Mesenchymal stem cell (in vitro differentiated cells and primary cell): ENCODE data around the gene ACSF2.
"Not testable (repeated sequence)": the region's sequence is repeated elsewhere in the genome, so short reads cannot be mapped to it uniquely, and the experiment has no call there.

ENCODE experiments used
- DNase-seq: peaks from one replicate; pipeline ENCODE4 v3.0.0-alpha.2; 2013
- H2AFZ ChIP-seq: one replicate; pipeline ENCODE4 v1.6.1; 2013; ENCODE audit warnings: low read depth, mild to moderate bottlenecking, control low read depth, inconsistent platforms, low read length, moderate library complexity
- H2AK5ac ChIP-seq: 2 replicates; pipeline ENCODE4 v1.6.1; 2013; ENCODE audit warnings: low read length, moderate library complexity, mild to moderate bottlenecking, inconsistent platforms; ENCODE audit not compliant: severe bottlenecking
- H2BK120ac ChIP-seq: one replicate; pipeline ENCODE4 v1.6.1; 2013; ENCODE audit warnings: low read depth, mild to moderate bottlenecking, inconsistent platforms, low read length, moderate library complexity
- H2BK12ac ChIP-seq, 2 experiments: one replicate each; pipeline ENCODE4 v1.6.1; 2013; ENCODE audit warnings: inconsistent platforms in 2 of 2, low read length in 2 of 2, mild to moderate bottlenecking in 2 of 2, moderate library complexity in 2 of 2, control low read depth in 1 of 2
- H2BK15ac ChIP-seq: one replicate; pipeline ENCODE4 v1.6.1; 2013; ENCODE audit warnings: mild to moderate bottlenecking, low read depth, inconsistent platforms; ENCODE audit not compliant: poor library complexity, severe bottlenecking
- H2BK5ac ChIP-seq: 2 replicates; pipeline ENCODE4 v1.6.1; 2013; ENCODE audit warnings: low read depth, mild to moderate bottlenecking, low read length, control low read depth, inconsistent platforms; ENCODE audit not compliant: poor library complexity, severe bottlenecking
- H3K14ac ChIP-seq, 2 experiments: one replicate each; pipeline ENCODE4 v1.6.1; 2013; ENCODE audit warnings: inconsistent platforms in 2 of 2, low read length in 2 of 2, control low read depth in 1 of 2, mild to moderate bottlenecking in 1 of 2, moderate library complexity in 1 of 2
- H3K18ac ChIP-seq, 2 experiments: one replicate each; pipeline ENCODE4 v1.6.1; 2013; ENCODE audit warnings: inconsistent platforms in 2 of 2, low read length in 2 of 2, control low read depth in 1 of 2, low read depth in 1 of 2, mild to moderate bottlenecking in 1 of 2
- H3K23ac ChIP-seq, 2 experiments: one replicate each; pipeline ENCODE4 v1.6.1; 2013; ENCODE audit warnings: inconsistent platforms in 2 of 2, low read length in 2 of 2, mild to moderate bottlenecking in 2 of 2, moderate library complexity in 2 of 2, control low read depth in 1 of 2
- H3K27ac ChIP-seq: 2 replicates; pipeline ENCODE4 v1.5.1; 2013; ENCODE audit warnings: mild to moderate bottlenecking, moderate library complexity, low read length, control low read depth, inconsistent platforms; ENCODE audit not compliant: poor library complexity, severe bottlenecking
- H3K27me3 ChIP-seq, 2 experiments: 2 replicates each; pipeline versions ENCODE4 v1.6.1 to v1.7.0; 2013; ENCODE audit warnings: low read length in 2 of 2, mild to moderate bottlenecking in 2 of 2, moderate library complexity in 2 of 2, control low read depth in 1 of 2, inconsistent platforms in 1 of 2; ENCODE audit not compliant: control insufficient read depth in 1 of 2, insufficient read depth in 1 of 2
- H3K36me3 ChIP-seq, 2 experiments: 2 replicates each; pipeline versions ENCODE4 v1.6.1 to v1.7.0; 2013; ENCODE audit warnings: low read length in 2 of 2, control low read depth in 1 of 2, inconsistent platforms in 1 of 2, low read depth in 1 of 2, mild to moderate bottlenecking in 1 of 2; ENCODE audit not compliant: insufficient read depth in 2 of 2, control insufficient read depth in 1 of 2
- H3K4ac ChIP-seq, 2 experiments: one replicate each; pipeline ENCODE4 v1.6.1; 2013; ENCODE audit warnings: inconsistent platforms in 2 of 2, low read length in 2 of 2, mild to moderate bottlenecking in 2 of 2, moderate library complexity in 2 of 2, control low read depth in 1 of 2, low read depth in 1 of 2
- H3K4me1 ChIP-seq: 2 replicates; pipeline ENCODE4 v1.6.1; 2013; ENCODE audit warnings: low read depth, low read length, control low read depth; ENCODE audit not compliant: control insufficient read depth, insufficient read depth
- H3K4me2 ChIP-seq: 2 replicates; pipeline ENCODE4 v1.6.1; 2013; ENCODE audit warnings: low read length, mild to moderate bottlenecking, inconsistent platforms; ENCODE audit not compliant: poor library complexity, severe bottlenecking
- H3K4me3 ChIP-seq, 2 experiments: 2 replicates each; pipeline versions ENCODE4 v1.5.1 to v1.7.0; 2013; ENCODE audit warnings: low read length in 2 of 2, mild to moderate bottlenecking in 2 of 2, control low read depth in 1 of 2, low read depth in 1 of 2; ENCODE audit not compliant: insufficient read depth in 1 of 2
- H3K79me1 ChIP-seq: replicated peaks from 2 replicates; pipeline ENCODE4 v1.6.1; 2013; ENCODE audit warnings: mild to moderate bottlenecking, control low read depth, low read length, inconsistent platforms; ENCODE audit not compliant: poor library complexity, severe bottlenecking
- H3K9ac ChIP-seq: 2 replicates; pipeline ENCODE4 v1.7.0; 2013; ENCODE audit warnings: mild to moderate bottlenecking, low read length, moderate library complexity
- H3K9me3 ChIP-seq: 2 replicates; pipeline ENCODE4 v1.7.0; 2013; ENCODE audit warnings: mild to moderate bottlenecking, low read length; ENCODE audit not compliant: control insufficient read depth
- H4K8ac ChIP-seq: one replicate; pipeline ENCODE4 v1.6.1; 2013; ENCODE audit warnings: inconsistent platforms, mild to moderate bottlenecking, low read length, moderate library complexity
- H4K91ac ChIP-seq: one replicate; pipeline ENCODE4 v1.6.1; 2013; ENCODE audit warnings: mild to moderate bottlenecking, low read length, inconsistent platforms
- WGBS: methylation state at CpG from one replicate; pipeline ENCODE4 v1.1.7; 2013; ENCODE audit warnings: mixed read lengths; 5-methylcytosine and 5-hydroxymethylcytosine counted together

ACSF2 gene

DNA sequence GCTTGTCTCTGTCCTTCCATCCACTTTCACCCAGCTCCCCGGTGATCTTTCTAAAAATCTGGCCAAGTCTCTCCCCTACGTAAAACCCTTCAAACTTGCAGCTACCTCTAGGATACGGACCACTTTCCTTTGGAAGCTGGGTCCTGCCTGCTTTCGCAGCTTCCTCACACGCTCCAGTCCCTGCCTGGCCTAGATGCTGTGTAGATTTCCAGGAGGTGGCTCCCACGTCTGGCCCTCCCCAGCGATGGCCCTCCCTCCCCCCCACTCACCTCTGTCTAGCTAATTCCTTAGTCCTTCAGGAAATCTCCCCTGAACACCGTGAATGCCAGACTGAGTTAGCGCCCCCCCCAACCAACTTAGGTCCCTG lies 28.1 kb upstream of the ACSF2 start:
- DNase-seq = no peak
- no peak overlapping the region for H4K91ac ChIP-seq
- H2BK15ac ChIP-seq = no peak overlapping the region
- peaks cover 11% of the 10 kb centered on the region for H3K79me1 ChIP-seq
- peaks cover 8% of the 10 kb centered on the region for H3K4me1 ChIP-seq
- H3K4me2 ChIP-seq = no peak overlapping the region
- H3K23ac ChIP-seq = no peak overlapping the region
- WGBS = 54% methylated on average over 9 of the region's 9 CpGs
- H3K9ac ChIP-seq = peak overlapping the region; percentile 100
- H4K8ac ChIP-seq = peak overlapping the region; percentile 98
- H3K36me3 ChIP-seq = peaks cover 19 to 22% of the 10 kb centered on the region in 2 experiments
- H2AFZ ChIP-seq = no peak overlapping the region
- H2BK5ac ChIP-seq = no peak overlapping the region
- H3K14ac ChIP-seq = no peak overlapping the region
- no peak overlapping the region for H2BK12ac ChIP-seq
- H3K27ac ChIP-seq = no peak overlapping the region
- no peak overlapping the region for H3K18ac ChIP-seq
- no peaks in the 10 kb centered on the region for H3K9me3 ChIP-seq
- H3K4ac ChIP-seq = no peak overlapping the region
- peak overlapping the region; percentile 9 to 97 for H3K4me3 ChIP-seq
- H2BK120ac ChIP-seq = no peak overlapping the region
- no peak overlapping the region for H2AK5ac ChIP-seq
- H3K27me3 ChIP-seq = peaks cover 0 to 4% of the 10 kb centered on the region in 2 experiments

DNA sequence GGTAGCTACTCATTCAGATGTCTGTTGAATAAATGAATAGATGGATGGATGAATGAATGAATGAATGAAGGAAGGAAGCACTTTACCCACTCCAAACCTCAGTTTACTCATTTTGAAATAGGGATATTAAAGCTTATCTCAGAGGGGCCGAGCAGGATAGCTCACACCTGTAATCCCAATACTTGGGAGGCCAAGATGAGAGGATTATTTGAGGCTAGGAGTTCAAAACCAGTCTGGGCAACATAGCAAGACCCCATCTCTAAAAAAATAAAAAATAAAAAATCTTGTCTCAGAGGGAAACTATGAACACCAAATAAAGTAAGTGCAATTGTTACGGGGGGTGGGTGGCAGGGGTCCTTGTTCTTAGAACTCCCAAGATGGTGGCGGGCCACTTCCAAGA lies 27.3 kb upstream of the ACSF2 start:
- not testable (repeated sequence) for H3K27me3 ChIP-seq, DNase-seq, H2BK120ac ChIP-seq, H4K8ac ChIP-seq, H4K91ac ChIP-seq, H3K14ac ChIP-seq, H2BK15ac ChIP-seq, H3K18ac ChIP-seq, H3K4ac ChIP-seq, H3K23ac ChIP-seq, H2AFZ ChIP-seq, H3K4me3 ChIP-seq, H3K4me2 ChIP-seq, H2BK5ac ChIP-seq, H3K4me1 ChIP-seq, H3K9me3 ChIP-seq, H3K79me1 ChIP-seq, H2AK5ac ChIP-seq, H2BK12ac ChIP-seq, H3K9ac ChIP-seq, H3K27ac ChIP-seq
- peaks cover 11 to 15% of the 10 kb centered on the region in 2 experiments for H3K36me3 ChIP-seq
- 100% methylated on average over 2 of the region's 3 CpGs for WGBS

DNA sequence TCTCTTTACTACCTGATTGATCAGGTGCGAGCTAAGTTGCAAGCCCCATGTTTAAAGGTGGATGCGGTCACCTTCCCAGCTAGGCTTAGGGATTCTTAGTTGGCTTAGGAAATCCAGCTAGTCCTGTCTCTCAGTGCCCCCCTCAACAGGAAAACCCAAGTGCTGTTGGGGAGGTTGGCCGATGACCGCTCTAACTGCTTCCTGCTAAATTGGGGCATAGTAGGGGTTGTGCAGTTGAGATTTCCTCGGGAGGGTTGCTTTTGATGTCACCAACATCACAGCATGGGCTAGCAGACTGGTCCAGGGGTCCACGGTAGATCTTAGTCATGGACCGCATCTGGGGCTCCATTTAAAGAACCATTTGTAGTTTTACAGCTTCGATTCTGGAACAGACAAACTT lies 26.4 kb upstream of the ACSF2 start:
- H3K79me1 ChIP-seq, H4K8ac ChIP-seq, H3K4me3 ChIP-seq, H3K9me3 ChIP-seq, H3K14ac ChIP-seq, DNase-seq, H2BK12ac ChIP-seq, H3K36me3 ChIP-seq, H3K27ac ChIP-seq, H3K18ac ChIP-seq, H2AFZ ChIP-seq, H2BK120ac ChIP-seq, H3K4ac ChIP-seq, H3K27me3 ChIP-seq, H3K4me2 ChIP-seq, H2AK5ac ChIP-seq, H3K23ac ChIP-seq, H3K4me1 ChIP-seq, H3K9ac ChIP-seq, H4K91ac ChIP-seq, H2BK5ac ChIP-seq, H2BK15ac ChIP-seq: not testable (repeated sequence)
- WGBS = 92% methylated on average over 8 of the region's 8 CpGs

DNA sequence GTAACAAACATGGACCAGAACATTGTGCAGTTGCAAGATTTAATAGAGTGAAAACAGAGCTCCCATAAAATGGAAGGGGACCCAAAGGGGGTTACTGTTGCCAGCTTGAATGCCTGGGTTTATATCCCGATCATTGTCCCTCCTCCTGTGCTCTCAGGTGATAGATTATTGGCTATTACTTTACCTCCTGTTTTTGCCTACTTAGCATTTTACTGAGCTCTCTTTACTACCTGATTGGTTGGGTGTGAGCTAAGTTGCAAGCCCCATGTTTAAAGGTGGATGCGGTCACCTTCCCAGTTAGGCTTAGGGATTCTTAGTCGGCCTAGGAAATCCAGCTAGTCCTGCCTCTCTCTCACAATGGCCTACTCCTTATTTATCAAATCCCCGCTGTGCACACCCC lies 20.7 kb upstream of the ACSF2 start:
- DNase-seq, H3K79me1 ChIP-seq, H4K91ac ChIP-seq, H3K4me2 ChIP-seq, H3K9ac ChIP-seq, H2BK5ac ChIP-seq, H2AK5ac ChIP-seq, H3K27ac ChIP-seq, H3K4me1 ChIP-seq, H3K4me3 ChIP-seq, H3K9me3 ChIP-seq, H4K8ac ChIP-seq, H2BK12ac ChIP-seq, H2AFZ ChIP-seq, H3K18ac ChIP-seq, H3K14ac ChIP-seq, H3K23ac ChIP-seq, H2BK15ac ChIP-seq, H3K4ac ChIP-seq, H2BK120ac ChIP-seq, H3K36me3 ChIP-seq: not testable (repeated sequence)
- 86% methylated on average over 3 of the region's 4 CpGs for WGBS
- peaks cover 9 to 27% of the 10 kb centered on the region in 2 experiments for H3K27me3 ChIP-seq
